DMS53 treated with DMSO at 0.1 percent for 48 hours (cell line): ENCODE data around the gene TEDC2.
"Not testable (repeated sequence)": the region's sequence is repeated elsewhere in the genome, so short reads cannot be mapped to it uniquely, and the experiment has no call there.

Experiments
- DNase-seq: peaks from one replicate; lab custom pipeline; 2025; ENCODE audit not compliant: unreplicated experiment; lab: John Stamatoyannopoulos, UW

TEDC2 gene

DNA sequence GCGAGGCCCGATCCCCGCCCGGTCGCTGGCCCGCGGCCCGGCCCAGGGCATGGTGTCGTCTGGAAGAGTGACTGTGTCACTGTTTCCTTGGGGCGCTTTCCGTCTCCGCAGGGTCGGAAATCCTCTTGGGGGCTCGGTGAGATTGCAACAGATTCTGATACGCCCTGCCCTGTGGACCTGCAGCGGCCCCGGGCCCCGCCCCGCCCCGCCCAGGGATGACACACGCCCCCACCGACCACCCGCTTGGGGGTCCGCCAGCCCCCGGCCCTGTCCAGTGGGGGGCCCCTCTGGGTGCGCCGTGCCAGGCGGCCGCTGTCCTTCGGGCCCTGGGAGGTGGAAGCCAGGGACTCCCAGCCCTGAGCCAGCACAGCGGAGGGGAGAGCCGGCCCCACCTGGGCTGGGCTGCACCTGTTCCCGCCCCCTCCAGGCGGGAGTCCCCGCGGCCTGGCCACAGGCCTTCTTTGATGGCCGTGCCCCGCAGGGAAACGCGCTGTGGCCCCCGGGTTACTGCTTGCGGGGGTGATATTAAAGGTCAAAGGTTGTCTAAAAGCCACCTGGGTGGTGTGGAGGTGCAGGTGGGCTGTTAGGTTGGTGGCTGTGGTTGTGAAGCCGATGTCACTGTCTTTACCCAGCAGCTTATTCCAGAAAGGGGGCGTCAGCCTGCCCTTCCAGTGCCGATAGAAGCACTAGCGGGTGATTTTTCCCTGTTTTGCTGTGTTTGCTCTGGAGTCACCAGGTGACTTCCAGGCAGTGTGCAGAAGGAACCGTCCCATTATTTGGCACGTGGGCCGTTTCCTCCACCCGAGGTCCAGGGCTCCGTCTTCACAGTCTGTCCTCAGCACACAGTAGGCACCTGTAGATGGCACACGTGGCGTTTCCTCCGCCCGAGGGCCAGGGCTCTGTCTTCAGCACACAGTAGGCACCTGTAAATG lies 15.8 kb downstream of the TEDC2 start:
- DNase-seq = no peak

DNA sequence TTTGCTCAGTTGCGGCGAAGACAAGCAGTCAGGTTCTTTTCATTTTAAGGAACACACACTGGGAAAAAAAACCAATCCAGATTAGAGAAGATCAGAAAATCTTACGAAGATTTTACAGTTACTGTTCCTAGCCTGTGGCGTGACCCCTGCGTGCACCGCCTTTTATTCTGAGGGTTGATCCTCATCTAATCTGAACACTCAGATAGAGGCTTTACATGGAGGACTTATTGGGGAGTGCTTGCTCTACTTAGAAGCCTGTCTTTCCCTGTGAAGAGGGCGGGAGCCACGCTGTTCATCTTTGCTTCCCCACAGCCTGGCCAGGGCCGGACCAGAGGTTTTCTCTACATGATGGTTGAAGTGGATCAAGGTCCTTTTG lies 16.4 kb downstream of the TEDC2 start:
- no peak for DNase-seq

DNA sequence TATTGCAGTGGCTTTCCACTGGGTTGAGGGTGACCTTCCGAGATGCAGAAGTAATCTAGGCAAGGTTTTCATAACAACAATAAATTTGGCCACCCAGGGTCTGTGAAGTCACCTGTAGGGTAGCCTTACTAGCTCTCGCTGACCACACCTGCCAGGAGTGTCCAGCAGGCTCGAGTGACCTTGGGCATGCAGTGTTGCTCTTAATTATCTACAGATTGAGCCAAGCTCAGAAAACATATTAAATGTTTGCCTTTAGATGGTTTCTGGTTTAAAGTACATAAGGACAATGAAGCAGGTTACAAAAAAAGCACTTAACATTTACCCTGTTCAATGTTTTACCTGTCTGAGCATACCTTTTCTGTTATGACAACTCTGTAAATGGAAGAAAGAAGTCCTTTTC lies 16.8 kb downstream of the TEDC2 start:
- no peak for DNase-seq

DNA sequence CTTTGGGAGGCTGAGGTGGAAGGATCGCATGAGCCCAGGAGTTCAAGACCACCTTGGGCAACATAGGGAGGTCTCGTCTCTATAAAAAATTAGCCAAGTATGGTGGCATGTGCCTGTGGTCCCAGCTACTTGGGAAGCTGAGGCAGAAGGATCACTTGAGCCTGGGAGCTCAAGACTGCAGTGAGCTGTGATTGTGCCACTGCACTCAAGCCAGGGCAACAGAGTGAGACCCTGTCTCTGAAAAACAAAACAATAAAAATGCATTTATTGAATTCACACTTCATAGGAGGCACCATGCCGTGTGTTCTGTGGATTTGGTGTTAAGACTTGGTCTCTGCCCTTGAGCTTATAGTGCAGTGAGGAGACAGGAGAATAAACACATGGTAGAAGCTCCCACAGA lies 17.4 kb downstream of the TEDC2 start:
- DNase-seq = no peak

DNA sequence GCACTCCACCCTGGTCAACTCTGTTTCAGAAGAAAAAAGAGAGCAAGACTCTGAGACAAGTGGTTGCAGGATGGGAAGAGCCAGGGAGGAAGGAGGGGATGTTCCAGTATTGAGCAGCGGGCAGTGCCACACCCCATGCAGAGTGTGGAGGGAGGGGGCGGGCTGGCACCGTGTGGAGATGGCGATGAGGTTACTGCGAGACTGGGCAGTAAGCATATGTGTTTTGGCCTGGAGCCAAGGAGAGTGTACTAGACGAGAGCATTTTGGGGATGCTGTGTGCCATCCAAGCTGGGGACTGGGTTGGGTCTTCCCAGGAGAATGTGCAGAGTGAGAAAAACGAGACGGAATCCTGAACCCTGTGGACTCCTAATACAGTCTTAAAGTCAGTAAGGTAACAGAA lies 18.4 kb downstream of the TEDC2 start:
- no peak for DNase-seq

DNA sequence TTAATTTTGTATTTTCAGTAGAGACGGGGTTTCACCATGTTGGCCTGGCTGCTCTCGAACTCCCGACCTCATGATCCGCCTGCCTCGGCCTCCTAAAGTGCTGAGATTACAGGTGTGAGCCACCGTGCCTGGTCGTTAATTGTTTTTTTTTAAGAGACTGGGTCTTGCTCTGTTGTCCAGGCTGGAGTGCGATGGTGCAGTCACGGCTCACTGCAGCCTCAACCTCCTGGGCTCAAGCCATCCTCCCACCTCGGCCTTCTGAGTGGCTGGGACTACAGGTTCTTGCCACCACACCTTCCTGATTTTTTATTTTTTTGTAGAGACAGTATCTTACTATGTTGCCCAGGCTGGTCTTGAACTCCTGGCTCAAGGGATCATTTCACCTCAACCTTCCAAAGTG lies 20.1 kb downstream of the TEDC2 start:
- not testable (repeated sequence) for DNase-seq

DNA sequence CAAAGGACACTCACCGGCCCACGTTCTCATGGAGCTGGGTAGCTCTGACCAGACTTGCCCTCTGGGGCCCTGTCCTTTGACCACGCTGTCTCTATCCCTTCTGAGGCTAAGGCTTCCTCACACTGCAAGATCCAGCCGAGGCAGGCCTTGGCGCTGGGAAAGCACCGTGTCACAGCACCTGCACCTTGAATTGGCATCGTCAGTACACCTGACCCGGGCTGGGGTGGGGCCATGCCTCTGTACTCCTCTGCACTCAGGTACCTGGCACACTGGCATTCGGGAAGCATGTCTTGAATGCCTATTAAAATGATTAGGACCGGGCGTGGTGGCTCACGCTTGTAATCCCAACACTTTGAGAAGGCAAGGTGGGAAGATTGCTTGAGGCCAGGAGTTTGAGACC lies 21.0 kb downstream of the TEDC2 start:
- DNase-seq = no peak

DNA sequence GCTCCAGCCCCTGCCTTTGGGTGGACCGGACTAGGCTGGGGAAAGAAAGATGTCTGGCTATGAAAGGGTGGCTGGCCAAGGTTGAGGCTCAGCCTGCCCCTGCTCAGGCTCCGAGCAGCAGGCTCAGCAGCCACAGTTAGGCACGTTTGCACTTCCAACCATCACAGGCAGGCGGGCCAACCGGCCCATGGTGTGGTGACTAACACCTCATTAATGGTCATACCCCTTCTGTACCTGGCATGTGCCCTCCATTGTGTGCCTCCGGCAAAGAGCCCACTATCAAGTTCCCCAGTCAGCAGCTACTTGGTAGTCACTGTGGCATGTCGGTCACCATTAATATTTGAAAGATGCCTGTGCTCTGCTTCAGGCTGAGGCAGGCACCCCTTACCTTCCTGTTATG lies 21.8 kb downstream of the TEDC2 start:
- DNase-seq = no peak

DNA sequence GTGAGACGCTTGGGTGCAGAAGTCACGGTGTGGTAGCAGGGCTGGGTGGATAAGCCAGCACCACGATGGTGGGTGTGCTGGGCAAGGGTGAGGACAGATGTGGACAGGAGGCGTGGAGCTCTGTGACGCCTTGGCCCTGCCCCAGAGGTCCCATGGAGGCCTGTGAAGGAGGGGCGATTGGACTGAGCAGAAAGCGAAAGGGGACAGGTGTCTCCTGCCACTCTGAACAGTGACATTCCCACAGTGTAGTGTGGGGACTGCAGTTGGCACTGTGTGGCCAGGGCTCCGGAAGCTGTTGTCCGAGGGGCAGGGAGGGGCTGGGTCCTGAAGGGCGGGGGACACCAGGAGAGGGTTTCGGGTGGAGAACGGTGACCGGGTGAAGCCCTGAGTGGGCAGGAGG lies 22.3 kb downstream of the TEDC2 start:
- DNase-seq = no peak

DNA sequence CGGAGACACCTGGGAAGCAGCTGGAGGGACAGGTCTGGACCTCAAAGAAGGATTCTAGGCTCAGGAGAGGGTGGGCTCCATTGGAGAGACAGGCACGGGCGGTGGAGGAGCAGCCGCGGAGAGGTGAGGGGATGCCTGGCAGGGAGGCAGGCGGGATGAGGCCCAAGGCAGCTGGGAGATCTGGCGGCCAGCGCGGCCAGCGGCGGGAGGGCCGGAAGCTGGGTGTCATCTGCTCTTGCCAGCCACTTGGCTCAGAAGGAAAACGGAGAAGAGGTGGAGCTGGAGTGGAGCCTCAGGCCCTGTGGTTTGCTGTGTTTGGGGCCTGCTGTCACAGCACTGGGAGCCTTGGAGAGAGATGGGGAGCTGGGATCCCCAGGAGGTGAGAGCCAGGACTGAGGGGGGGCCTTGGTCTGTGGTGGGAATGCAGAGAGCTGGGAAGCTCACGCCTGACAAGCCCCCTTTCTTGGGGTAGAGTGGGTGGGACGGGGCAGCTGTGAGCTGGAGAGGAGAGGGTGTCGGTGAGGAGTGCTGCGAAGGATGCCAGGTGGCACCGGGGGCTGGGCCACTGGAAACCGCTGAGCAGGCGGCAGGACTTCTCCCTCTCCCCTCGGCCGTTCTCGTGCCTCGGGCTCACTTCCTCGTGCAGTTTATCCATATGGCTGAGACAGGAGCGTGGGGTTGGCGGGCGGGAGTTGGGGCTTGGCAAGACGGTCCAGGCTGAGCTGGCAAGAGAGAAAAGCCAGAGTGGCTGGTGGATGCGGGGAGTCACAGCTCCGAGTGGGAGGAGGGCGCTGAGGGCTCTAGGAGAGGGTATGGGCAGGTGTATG lies 23.0 kb downstream of the TEDC2 start:
- peak; percentile 40 for DNase-seq

DNA sequence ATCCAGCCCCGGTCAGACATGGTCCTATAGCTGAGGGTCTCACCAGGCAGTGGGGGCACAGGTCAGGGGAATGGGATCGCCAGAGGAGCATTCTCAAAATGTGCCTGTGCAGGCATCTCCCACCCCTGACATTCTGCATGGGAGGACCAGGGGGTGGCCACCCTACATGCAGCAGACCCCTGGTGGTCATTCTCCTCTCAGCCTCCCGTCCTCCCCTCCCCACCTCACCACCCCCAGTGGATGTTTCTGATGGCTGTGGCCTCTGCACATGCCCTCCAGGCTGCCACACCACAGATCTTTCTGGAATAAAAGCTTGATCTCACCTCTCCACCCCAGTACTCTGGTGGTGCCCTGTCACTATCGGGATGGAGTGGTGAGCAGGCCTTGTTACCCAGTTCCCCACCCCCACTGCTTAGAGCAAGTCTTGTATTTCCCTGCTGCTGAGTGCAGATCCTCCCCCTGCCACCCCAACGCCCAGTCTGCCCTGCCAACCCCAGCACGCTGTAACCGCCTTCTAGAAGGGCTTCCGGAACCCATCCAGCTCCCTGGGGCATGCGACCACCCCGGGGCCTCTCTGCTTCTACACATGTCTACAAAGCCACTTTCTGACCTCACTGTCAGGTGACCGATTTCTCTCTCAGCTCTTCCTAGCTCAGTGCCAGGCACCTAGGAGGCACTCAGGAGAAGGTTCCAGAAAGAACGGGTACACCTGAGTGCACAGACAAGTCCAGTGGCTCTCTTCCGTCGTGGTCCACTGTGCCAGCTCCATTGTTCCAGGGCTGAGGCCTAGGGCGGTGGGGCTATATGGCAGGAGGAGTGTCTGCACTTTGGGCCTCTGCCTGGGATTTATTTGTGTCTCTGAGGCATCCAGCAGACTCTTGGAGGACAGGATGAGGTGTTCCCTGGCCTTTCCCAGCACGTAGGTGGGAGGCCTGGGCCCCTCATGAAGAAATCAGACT lies 24.3 kb downstream of the TEDC2 start:
- DNase-seq = no peak

DNA sequence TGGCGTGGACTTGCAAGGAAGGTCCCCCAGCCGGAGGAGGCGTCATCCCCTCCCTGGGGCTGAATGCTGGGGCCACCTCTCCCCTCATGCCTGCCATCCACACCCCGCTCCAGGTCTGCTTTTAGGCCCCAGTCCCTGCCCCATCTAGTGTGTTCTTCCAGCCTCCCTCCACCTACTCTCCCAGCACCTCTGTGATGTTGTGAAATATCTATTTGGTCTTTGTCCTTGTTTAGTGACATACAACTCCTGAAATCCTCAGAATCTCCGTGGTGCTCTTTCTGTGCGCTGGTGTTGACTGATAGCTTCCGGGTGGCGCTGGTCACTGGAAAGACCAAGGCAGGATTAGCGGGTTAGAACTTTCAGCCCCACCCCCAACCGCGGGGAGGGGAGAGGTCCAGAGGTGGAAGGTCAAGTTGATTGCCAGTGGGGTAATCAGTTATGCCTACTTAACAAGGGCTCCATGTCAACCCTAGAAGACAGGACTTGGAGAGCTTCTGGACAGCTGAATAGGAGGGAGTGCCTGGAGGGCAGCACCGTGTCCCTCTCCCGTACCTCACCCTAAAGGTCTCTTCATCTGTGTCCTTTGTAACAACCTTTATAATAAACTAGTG lies 25.1 kb downstream of the TEDC2 start:
- DNase-seq = no peak

DNA sequence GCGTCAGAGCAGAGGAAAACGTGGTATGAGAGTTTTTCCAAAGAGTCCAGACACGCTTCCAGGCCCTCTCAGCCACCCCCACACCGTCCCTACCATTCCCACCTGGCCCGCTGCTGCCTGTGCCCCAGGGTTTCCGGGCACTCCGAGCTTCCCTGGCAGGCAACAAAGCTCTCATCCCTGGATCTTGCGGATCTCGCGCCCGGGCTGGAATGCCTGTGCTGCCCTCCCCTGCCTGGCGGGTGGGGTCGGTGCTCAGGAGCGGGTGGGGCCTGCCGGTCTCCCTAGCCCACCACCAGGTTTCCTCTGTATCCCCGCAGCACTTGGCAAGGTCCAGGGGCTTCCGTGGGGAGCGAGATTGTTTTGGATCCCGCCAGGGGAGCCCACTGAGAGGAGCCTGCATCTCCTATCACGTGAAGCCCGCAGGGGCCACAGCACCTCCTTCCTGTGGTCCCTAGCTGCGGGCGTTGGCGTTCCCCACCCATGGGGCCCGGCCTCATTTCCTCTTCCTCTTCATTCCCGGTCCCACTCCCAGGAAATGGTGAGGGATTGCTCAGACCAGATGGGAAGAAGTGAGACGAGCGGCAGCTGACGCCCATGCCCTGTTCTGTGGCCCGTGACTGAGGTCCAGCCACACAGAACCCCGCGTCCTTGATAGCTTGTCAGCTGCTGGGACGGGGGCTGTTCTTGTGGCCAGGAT lies 26.1 kb downstream of the TEDC2 start:
- DNase-seq = no peak

DNA sequence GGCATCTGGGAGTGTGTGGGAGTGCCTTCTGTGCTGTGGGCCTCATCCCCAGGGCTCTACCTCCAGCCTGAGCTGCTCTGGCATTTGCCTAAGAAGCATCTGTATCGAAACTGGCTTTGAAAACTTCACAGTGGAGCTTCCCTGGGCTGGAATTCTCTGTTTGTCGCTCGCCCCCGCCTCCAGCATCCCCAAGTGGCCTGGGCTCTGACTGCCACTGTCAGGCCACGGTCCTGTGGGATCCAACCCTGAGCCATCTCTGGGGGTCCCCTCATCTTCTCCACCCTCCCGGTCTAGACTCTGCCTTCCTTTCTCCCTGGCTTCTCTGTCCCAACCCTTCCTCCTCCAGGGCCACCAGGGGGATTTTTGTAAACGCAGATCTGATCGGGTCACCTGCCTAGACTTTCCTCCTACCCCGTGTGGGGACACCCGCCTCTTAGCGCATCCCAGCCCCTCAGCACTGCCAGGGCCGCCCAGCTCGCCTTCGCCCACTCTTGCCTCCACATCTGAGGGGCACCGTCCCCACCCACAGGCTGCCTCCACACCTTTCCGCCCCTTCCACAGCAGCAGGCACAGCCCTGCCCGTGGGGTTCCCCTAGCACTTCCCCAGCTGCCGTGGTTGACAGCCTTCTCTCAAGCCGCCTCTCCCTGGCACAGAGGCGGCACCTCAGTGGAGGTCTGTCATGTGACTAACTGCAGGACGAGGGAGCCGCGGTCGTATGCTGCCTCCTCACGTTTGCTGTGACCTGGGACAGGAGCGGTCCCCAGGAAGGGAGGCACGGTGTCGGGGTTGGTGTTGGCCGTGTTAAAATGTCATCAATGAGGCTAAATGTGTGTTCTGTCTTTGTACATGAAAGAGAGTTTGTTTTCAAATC lies 27.0 kb downstream of the TEDC2 start:
- no peak for DNase-seq

DNA sequence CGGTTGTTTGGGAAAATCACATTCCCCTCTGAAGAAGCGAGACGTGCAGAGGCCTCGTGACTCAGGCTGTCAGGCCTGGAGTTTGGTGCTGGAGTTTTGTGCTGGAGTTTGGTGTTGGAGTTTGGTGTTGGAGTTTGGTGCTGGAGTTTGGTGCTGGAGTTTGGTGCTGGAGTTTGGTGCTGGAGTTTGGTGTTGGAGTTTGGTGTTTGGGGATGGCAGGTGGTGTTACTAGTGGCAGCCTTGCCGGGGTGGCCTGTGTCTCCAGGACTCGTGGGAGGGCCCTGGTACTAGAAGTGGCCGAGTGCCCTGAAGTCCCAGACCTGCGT lies 27.6 kb downstream of the TEDC2 start:
- no peak for DNase-seq

DNA sequence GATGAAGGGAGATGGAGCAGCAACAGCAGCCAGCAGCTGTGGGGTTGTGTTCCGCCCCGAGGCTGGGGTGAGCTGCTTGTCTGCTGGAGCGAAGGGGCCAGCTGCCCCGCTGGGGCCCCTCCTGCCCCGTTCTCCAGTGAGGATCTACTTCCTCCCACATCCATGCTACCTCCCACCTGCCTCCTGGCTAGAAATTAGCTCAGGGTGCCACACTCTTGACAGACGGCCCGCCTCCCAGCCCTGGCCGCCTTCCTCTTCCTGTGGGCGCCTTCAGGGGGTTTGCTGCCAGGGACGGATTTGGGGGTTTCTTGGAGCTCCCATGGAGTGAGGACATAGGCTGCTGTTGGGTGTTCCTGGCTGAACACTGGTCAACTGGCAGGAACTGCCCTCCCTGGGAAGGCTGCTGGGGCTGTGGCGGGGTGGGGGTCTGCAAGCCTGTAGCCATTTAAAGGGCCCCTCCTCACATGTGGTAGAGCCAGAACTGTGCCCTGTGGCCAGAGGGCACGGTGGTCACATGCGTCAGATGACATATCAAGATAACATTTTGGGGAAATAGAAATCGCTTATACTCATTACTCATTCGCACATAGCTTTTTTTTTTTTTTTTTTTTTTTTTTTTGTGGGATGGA lies 28.1 kb downstream of the TEDC2 start:
- DNase-seq = no peak

DNA sequence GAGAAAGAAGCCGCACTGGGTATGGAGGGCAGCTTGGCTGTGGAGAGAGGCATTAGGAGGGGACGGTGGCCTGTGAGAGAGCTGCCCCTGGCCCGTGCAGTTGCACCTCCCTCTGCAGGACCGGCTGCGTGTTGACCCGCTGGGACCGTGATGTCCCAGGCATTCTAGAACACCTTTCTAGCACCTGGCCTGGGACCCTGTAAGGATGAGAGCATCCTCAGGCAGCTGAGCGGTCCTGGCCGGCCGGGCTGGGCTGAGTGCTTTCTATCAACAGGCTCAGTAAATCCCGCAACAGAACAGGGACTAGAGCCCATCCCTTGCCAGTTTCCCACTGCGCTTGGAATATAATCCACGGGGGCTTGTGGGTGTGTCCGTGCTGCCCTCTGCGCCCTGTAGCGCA lies 29.7 kb downstream of the TEDC2 start:
- DNase-seq = no peak

DNA sequence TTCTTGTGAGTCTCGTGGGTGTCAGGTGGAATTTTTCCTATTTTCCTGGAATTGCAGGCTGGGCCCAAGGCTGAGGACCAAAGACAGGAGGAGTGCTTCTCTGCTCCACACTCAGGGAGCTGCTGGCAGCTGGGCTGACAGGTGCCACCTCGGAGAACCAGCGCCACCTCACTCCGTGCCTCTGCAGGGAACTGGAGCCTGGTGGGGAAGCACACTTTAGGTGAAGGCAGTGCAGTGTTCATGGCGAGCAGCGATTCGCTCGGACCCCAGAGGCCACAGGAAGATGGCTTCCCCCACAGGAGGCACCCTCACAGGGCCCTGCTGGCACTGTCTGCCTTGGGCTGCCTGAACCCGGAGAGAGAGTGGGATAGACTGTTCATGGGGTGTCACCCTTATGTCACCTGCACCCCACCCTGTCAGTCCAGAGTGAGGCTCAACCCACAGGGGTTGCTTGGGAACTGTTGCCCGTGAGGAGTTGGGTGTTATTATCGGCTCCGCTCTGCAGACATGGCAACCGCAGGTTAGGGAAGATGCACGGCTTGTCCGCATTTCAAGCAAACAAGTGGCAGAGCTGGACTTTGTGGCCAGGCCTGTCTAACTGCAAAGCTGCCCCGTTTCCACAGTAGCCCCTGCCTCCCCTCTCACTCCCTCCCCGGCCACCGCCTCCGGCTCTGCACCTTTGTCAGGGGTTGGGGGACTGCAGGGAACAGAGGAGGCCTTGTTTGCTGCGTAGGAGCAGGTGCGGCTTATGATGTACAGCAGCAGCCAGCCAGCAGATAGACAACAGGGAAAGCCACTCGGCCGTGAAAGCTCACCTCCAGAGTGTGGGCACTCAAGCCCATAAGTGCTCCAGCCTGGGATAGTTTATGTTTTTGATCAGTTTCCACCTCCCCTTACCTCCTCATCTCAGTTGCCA lies 30.5 kb downstream of the TEDC2 start:
- DNase-seq = peak; percentile 22
